Stimulated activated CD8-positive, alpha-beta memory T cell treated with anti-CD3 and anti-CD28 coated beads, Interleukin-12 subunit alpha, Interleukin-12 subunit beta, amount 100 ng/mL, for 24 hours (primary cell): Measurements from ENCODE around the gene P2RX6.

Experiments used
- DNase-seq: peaks from one replicate; pipeline ENCODE4 v3.0.0-alpha.2; 2020; ENCODE audit errors: extremely low read depth

P2RX6 gene

DNA sequence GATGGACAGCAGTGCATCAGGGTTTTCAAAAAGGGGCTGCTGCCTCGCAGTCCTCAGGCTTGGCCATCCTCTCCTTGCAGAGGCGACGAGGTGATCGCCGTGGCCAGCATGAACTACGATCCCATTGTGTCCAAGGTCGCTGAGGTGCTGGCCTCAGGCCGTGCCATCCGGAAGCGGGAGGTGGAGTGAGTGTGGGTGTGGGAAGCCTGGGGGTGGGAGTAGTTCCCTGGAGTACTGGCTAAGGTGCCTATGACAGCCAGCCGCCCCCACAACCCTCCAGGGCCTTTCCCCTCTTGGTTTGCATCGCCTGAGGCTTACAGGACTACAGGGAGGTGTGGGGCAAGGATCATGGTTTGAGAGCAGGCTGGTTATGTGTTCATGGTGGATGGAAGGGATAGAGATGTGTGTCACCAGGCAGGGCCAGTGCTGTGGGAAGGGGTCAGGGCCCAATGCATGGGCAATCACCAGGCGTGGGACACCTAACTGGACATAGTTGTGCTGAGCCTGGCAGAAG, 35.0 kb upstream of the P2RX6 start:
- no peak for DNase-seq

- DNase-seq = no peak
Measured at GRCh38 chr22:20980523-20980922, 34.4 kb upstream of the P2RX6 start.

DNA sequence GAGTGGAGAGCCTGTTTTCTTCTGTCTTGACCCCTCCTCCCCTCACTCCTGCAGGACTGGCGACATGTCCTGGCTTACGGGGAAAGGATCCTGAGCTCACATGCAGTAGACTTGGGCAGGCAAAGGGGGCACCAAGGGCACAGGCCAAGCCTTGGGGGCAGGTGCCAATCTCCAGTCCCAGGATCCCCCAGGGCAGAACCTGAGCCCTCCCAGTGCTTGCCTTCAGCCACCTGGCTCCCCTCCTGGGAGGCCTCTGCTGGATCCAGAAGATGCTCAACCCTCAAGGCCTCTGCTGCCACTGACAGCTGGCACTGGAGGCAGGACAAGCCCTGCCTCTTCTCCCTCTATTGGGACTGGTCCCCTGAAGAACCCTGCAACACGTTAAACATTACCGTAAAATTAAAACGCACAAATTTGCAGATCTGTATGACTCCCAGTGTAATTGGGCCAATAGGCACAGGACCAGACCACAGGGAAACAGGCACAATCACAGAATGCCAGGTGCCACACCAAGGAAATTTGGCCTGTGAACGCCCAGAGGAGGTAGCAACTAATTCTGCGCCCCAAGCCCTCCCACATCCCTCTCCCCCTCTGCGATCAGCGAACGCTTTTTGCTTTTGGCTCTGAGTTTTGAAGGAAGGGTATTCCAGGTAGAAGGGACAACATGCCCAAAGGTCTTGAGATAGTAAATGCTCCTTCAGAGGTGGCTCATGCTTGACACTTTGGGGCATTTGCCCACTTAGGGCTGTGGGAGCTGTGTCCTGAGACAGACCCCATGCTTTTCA, 33.8 kb upstream of the P2RX6 start:
- DNase-seq = no peak

DNA sequence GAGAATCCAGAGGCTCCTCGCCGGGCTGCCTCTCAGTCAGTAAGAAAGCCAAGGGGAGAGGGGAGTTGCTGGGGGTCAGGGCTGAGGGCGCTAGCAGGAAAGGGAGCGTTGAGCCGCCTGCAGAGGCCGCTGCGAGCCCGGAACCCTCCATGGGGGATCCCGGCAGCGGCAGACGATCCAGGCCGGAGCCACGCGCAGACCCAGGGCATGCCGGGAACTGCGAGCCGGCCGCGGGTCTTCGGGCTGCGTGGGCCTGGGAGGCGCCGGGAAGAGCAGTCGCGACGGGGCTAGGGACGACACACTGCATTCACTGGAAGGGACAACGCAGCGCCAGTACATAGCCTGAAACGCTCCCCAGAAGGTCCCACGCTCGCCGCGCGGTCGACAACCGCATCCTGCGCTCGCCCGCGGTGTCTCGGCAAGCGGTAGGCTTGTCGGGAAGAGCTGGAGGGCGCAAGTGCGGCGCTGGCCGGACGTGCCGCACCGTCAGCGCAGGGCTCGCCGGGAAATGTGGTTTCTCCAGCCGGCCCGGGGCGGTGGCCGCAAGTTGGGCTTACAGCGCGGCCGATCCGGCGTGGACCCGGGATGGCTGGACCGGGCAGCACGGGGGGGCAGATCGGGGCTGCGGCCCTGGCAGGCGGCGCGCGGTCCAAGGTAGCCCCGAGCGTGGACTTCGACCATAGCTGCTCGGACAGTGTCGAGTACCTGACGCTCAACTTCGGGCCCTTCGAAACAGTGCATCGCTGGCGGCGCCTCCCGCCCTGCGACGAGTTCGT, 33.0 kb upstream of the P2RX6 start, which contains the start of gene LZTR1:
TSS of gene LZTR1 (plus strand) at position 511 of the 776 bp plus-strand sequence. CDS start at position 586, 75 bp downstream.
- DNase-seq = peak; percentile 30

DNA sequence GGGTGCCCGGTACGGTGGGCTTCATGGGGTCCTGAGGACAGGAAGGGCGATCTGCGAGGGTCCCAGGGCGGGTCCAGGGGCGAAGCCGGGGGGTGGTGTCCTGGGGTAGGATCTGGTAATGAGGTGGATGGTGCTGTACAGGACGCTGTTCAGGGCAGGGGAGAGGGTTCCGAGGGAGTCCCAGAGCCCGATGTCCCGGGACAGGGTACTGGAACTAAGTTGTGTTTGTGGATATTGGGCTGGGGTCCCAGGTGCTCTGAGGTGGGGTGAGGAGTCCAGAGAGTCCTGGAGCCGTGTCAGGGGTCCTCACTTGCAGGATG, 32.4 kb upstream of the P2RX6 start:
- DNase-seq = no peak

GRCh38 chr22:20983081-20983771, 31.7 kb upstream of the P2RX6 start:
- DNase-seq = no peak

DNA sequence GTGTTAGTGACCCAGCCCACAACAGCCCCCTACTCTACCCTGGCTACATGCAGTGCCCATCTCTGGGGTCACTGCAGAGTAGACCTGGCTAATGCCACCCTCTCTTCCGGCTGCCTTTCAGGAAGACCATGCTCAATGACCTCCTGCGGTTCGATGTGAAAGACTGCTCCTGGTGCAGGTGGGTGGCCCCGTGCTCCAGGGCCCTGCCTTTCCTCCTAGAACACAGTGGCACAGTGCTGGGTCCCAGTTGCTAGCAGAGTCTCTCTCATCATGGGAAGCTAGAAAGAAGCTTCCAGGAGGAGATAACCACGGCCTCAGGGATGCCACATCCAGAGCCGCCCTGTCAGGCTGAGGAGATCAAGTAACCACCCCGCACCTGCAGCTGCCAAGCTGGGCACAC, 29.2 kb upstream of the P2RX6 start:
- no peak for DNase-seq

- DNase-seq = no peak
Measured at GRCh38 chr22:20986365-20986764, 28.6 kb upstream of the P2RX6 start.

- DNase-seq = no peak
Measured at GRCh38 chr22:20987375-20987774, 27.6 kb upstream of the P2RX6 start.

DNA sequence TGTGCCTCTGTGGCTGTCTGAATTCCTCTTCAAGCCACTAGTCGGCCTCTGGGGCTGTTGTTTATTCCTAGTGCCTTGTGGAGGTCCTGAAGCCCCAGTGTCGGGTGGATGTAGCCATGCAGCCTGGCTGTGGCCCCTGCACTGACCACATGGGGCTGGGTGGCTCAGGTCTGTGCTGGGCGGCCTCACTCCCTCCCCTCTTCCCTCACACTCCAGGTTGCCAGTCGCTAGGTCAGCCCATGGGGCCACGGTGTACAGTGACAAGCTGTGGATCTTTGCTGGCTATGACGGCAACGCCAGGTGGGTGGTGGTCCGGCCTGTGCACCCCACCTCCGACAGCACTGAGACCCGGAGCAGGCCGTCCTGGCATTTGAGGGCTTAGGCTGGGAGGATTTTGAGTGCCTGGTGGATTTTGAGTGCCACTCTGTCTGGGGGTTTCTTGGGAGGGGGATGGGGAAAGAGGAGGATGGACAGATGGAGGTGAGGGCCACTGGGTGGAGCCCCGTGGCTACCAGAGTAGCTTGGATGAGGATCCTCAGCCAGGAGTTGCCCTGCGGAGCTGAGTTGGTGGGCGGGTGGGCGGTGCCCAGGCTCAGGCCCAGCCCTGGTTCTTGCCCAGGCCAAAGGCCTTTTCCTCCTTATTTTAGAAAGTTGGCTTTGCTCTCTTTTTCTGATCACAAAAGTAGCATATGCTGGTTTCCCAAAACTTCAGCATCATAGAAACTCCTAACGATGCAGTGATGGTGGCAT, 26.2 kb upstream of the P2RX6 start:
- no peak for DNase-seq

DNA sequence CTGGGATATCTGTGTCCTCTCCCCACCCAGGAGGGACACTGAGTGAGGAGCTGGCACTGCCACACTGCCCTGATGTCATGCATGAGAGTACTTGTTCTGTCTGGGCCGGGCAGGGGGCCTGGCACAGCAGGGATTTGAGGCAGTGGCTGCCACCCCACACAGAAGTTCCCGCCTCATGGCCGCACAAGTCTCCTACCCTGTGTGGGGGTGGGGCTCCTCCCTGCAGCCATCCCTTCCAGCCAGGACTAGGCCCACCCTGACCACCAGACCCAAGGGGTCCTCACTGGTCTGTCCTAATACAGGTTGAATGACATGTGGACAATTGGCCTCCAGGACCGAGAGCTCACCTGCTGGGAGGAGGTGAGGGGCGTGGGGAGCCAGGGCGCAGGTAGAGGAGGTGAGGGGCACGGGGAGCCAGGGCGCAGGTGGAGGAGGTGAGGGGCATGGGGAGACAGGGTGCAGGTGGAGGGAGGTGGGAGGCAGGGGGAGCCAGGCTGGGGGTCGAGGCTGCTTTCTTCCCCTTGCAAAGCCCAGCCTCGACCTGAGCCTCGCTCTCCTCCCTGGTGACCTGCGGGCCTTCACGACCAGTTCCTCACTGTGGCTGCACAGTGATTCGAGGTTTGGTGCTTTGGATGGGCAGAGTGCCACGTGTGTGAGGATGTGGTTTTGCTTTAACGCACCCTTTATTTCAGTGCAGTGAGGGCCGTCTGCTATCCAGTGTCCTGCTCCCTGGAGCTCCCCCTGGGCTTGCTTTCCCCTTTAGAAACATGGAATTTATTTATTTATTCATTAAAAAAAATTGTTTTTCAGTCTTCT, 25.4 kb upstream of the P2RX6 start:
- no peak for DNase-seq

GRCh38 chr22:20990184-20991180, 24.5 kb upstream of the P2RX6 start:
- DNase-seq = no peak

- no peak for DNase-seq
Measured at GRCh38 chr22:20991252-20992055, 23.5 kb upstream of the P2RX6 start.

DNA sequence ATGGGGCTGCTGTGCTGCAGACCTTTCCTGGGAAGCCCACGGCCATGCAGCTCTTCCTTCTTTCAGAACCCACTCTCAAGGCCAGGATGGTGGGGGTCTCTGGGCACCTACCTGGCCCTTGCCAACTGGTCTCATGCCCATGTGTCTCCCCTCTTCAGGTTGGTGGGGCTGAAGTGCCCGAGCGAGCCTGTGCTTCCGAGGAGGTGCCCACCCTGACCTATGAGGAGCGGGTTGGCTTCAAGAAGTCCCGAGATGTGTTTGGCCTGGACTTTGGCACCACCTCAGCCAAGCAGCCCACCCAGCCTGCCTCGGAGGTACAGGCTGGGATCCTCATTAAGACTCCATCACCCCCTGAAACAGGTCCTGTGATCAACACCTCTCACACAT, 22.9 kb upstream of the P2RX6 start:
- DNase-seq = no peak

DNA sequence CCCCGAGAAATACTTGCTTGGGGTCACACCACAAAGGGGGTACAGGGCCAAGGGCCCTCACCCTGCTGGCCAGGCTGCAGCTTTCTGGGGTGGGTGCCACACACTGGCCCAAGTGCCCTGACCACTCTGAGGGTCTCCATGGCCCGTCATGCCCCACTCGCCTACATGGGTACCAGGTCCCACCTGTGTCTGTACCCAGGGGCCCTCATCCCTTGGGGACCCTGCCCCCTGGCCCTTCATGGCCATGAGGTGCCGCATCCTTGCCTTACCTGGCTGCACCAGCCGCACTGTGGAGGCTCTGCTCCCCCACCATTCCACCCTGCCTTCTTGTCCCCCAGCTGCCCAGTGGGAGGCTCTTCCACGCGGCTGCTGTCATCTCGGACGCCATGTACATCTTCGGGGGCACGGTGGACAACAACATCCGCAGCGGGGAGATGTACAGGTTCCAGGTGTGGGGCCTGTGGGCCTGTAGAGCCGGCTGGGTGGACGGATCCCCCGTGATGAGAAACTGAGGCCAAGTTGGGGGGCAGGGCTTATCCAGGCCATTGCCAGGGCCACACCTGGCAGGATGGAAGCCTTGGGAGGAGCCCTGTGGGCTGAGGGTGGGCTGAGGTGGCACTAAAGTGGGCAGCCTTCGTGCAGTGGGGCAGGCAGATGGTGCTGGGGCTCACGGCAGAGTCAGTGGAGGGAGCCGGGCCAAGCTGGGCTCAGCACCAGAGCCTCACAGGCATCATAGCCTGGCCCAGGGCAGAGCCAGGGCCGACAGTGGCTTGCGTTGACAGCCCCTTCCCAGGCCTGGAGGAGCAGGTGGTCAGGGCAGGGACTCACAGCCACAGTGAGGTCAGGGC, 22.3 kb upstream of the P2RX6 start:
- no peak for DNase-seq

DNA sequence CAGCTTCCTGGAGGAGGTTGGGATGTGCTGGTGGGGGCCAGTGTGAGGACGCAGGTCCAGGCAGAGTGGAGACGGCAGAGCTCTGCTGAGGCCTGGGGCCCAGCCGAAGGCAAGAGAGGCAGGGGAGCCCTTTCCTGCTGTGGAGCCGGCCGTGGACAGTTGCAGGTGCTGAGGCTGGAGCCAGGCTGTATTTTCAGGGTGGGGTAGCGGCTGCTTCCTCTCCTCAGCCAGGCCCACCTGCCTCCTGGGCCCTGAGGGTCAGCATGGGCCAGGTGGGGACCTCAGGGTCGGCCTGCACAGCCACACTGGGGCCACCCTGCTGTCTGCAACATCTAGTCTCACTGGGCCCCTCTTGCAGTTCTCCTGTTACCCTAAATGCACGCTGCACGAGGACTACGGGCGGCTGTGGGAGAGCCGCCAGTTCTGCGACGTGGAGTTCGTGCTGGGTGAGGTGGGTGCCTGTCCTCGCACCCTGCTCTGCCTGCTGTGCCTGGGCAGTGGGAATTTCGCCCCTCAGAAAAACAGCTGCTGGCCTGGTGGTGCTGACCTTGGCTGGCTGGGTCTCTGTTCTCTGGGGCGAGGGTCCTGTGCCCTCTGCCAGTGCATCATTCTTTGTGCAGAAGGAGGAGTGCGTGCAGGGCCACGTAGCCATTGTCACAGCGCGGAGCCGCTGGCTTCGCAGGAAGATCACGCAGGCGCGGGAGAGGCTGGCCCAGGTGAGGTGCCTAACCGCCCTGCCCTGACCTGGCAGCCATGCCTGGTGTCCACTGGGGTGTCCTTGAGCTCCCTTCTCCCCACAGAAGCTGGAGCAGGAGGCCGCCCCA, 21.4 kb upstream of the P2RX6 start:
- no peak for DNase-seq
